Measurements from ENCODE around the gene OTULIN.

OTULIN gene

DNA sequence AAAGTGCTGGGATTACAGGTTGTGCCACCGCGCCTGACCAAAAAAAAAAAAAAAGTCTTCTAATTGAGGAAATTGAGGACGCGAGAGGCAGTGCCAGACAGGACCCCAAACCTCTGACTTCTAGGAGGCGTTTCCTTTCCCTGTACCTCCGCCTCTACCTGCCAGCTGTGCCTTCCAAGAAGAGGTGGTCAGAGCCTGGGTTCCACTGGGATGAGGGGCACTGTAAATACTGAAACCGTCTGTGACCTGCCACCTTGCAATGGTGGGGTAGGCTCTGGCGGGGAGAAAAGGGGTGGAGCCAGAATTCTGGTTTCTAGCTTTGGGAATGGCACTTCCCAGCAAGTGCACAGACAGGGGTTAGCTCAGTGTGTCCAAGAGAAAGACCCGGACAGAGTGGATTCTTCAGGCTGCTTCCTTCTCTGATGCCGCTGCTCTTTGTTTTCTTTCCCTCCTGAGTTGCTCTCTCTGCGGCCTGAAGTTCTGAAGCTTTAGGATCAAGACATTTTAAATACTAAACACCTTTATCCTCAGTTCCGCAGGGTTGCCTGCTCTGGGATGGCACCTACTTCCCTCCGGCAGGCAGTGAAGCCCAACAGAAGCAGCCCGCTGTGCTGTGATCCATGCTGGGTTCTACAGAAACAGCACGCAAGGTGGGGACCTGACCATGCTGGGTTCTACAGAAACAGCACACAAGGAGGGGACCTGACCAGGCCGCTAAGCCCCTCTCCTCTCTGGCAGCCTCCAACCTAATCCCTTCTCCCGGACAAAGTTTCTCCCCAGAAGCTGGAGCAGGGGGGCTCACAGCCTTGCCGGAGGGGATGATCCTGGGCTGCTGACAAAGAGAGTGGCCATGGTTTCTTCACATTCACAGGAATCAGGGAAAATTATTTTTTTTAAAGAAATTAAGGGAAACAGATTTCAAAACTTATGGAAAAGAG is 65.2 kb downstream of the OTULIN start:
- Histone ChIP-seq H3K4me1 (ENCODE audit: control insufficient read depth, insufficient read depth, low read length) (peaks cover 6% of the 10 kb centered on the region), H3K4me3 (ENCODE audit: low read length) (no peak overlapping the region), H3K27me3 (ENCODE audit: control insufficient read depth, insufficient read depth, low read length) (no peaks in the 10 kb centered on the region), H3K9ac (ENCODE audit: low read length) (no peak overlapping the region), H3K36me3 (ENCODE audit: control insufficient read depth, insufficient read depth, low read length) (no peaks in the 10 kb centered on the region), H3K9me3 (ENCODE audit: control insufficient read depth, low read length) (no peaks in the 10 kb centered on the region)

GRCh38 chr5:14730466-14730865 is 65.9 kb downstream of the OTULIN start:
- Histone ChIP-seq H3K27me3 (ENCODE audit: control insufficient read depth, insufficient read depth, low read length) (no peaks in the 10 kb centered on the region), H3K4me3 (ENCODE audit: low read length) (no peak overlapping the region), H3K9me3 (ENCODE audit: control insufficient read depth, low read length) (no peaks in the 10 kb centered on the region), H3K4me1 (ENCODE audit: control insufficient read depth, insufficient read depth, low read length) (peaks cover 6% of the 10 kb centered on the region), H3K9ac (ENCODE audit: low read length) (no peak overlapping the region), H3K36me3 (ENCODE audit: control insufficient read depth, insufficient read depth, low read length) (no peaks in the 10 kb centered on the region)

GRCh38 chr5:14730881-14731280 is 66.4 kb downstream of the OTULIN start:
- no peaks in the 10 kb centered on the region for H3K9me3 ChIP-seq (ENCODE audit: control insufficient read depth, low read length)
- no peak overlapping the region for H3K4me3 ChIP-seq (ENCODE audit: low read length)
- H3K4me1 ChIP-seq (ENCODE audit: control insufficient read depth, insufficient read depth, low read length): peaks cover 6% of the 10 kb centered on the region
- no peaks in the 10 kb centered on the region for H3K36me3 ChIP-seq (ENCODE audit: control insufficient read depth, insufficient read depth, low read length)
- H3K27me3 ChIP-seq (ENCODE audit: control insufficient read depth, insufficient read depth, low read length): no peaks in the 10 kb centered on the region
- no peak overlapping the region for H3K9ac ChIP-seq (ENCODE audit: low read length)

GRCh38 chr5:14732991-14733390 is 68.5 kb downstream of the OTULIN start:
- Histone ChIP-seq H3K9ac (ENCODE audit: low read length) (no peak overlapping the region), H3K27me3 (ENCODE audit: control insufficient read depth, insufficient read depth, low read length) (no peaks in the 10 kb centered on the region), H3K4me3 (ENCODE audit: low read length) (no peak overlapping the region), H3K9me3 (ENCODE audit: control insufficient read depth, low read length) (no peaks in the 10 kb centered on the region), H3K4me1 (ENCODE audit: control insufficient read depth, insufficient read depth, low read length) (peaks cover 6% of the 10 kb centered on the region), H3K36me3 (ENCODE audit: control insufficient read depth, insufficient read depth, low read length) (no peaks in the 10 kb centered on the region)

GRCh38 chr5:14733661-14734060 is 69.1 kb downstream of the OTULIN start:
- Histone ChIP-seq H3K27me3 (ENCODE audit: control insufficient read depth, insufficient read depth, low read length) (no peaks in the 10 kb centered on the region), H3K4me3 (ENCODE audit: low read length) (no peak overlapping the region), H3K9me3 (ENCODE audit: control insufficient read depth, low read length) (no peaks in the 10 kb centered on the region), H3K36me3 (ENCODE audit: control insufficient read depth, insufficient read depth, low read length) (no peaks in the 10 kb centered on the region), H3K4me1 (ENCODE audit: control insufficient read depth, insufficient read depth, low read length) (peaks cover under 1% of the 10 kb centered on the region), H3K9ac (ENCODE audit: low read length) (no peak overlapping the region)

- Histone ChIP-seq H3K27me3 (ENCODE audit: control insufficient read depth, insufficient read depth, low read length) (no peaks in the 10 kb centered on the region), H3K4me1 (ENCODE audit: control insufficient read depth, insufficient read depth, low read length) (no peaks in the 10 kb centered on the region), H3K4me3 (ENCODE audit: low read length) (no peak overlapping the region), H3K36me3 (ENCODE audit: control insufficient read depth, insufficient read depth, low read length) (no peaks in the 10 kb centered on the region), H3K9me3 (ENCODE audit: control insufficient read depth, low read length) (no peaks in the 10 kb centered on the region), H3K9ac (ENCODE audit: low read length) (no peak overlapping the region)
Measured at GRCh38 chr5:14734396-14734795, 69.9 kb downstream of the OTULIN start.

DNA sequence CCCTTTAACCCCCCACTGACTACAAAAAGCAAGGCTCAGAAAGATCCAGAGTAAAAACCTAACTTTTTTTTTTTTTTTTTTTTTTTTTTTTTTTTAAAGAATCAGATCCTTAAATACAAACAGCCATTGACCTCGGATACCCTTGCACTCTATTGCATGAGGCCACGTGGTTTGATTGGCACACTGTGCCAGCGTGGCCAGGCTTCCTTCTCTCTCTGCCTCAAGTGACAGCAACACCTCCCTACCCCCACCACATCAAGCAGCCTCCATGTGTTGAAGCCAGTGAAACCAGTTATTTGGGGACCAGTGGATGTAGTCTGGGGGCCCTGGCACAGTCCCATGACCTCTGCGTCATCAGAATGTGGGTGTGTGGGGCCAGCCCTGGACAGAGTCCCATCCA is 71.4 kb downstream of the OTULIN start:
- Histone ChIP-seq H3K9me3 (ENCODE audit: control insufficient read depth, low read length) (no peaks in the 10 kb centered on the region), H3K27me3 (ENCODE audit: control insufficient read depth, insufficient read depth, low read length) (no peaks in the 10 kb centered on the region), H3K36me3 (ENCODE audit: control insufficient read depth, insufficient read depth, low read length) (no peaks in the 10 kb centered on the region), H3K4me3 (ENCODE audit: low read length) (no peak overlapping the region), H3K4me1 (ENCODE audit: control insufficient read depth, insufficient read depth, low read length) (no peaks in the 10 kb centered on the region), H3K9ac (ENCODE audit: low read length) (no peak overlapping the region)

DNA sequence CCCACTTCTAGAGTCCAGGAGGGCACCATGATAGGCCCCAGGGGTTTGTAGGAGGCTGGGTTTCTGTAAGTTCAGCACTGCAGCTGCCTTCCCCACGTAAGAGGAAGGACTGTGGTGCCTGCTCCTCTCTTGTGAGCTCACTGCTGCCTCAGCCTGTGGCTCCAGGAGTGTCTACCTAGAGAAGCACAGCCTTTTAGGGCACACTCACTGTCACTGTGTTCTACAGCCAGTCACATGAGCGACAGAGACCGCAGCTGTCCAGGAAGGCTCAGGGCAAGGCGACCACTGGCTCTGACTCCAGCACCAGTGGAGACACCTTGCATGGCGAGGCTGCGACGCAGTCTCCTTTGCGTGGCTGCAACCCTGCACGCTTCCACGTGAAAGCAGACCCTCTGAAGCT is 72.8 kb downstream of the OTULIN start:
- Histone ChIP-seq H3K9me3 (ENCODE audit: control insufficient read depth, low read length) (no peaks in the 10 kb centered on the region), H3K4me3 (ENCODE audit: low read length) (no peak overlapping the region), H3K4me1 (ENCODE audit: control insufficient read depth, insufficient read depth, low read length) (no peaks in the 10 kb centered on the region), H3K36me3 (ENCODE audit: control insufficient read depth, insufficient read depth, low read length) (no peaks in the 10 kb centered on the region), H3K9ac (ENCODE audit: low read length) (no peak overlapping the region), H3K27me3 (ENCODE audit: control insufficient read depth, insufficient read depth, low read length) (no peaks in the 10 kb centered on the region)

GRCh38 chr5:14738050-14738449 is 73.5 kb downstream of the OTULIN start:
- no peak overlapping the region for H3K4me3 ChIP-seq (ENCODE audit: low read length)
- H3K9me3 ChIP-seq (ENCODE audit: control insufficient read depth, low read length): no peaks in the 10 kb centered on the region
- no peaks in the 10 kb centered on the region for H3K36me3 ChIP-seq (ENCODE audit: control insufficient read depth, insufficient read depth, low read length)
- no peaks in the 10 kb centered on the region for H3K27me3 ChIP-seq (ENCODE audit: control insufficient read depth, insufficient read depth, low read length)
- H3K9ac ChIP-seq (ENCODE audit: low read length): no peak overlapping the region
- H3K4me1 ChIP-seq (ENCODE audit: control insufficient read depth, insufficient read depth, low read length): no peaks in the 10 kb centered on the region

DNA sequence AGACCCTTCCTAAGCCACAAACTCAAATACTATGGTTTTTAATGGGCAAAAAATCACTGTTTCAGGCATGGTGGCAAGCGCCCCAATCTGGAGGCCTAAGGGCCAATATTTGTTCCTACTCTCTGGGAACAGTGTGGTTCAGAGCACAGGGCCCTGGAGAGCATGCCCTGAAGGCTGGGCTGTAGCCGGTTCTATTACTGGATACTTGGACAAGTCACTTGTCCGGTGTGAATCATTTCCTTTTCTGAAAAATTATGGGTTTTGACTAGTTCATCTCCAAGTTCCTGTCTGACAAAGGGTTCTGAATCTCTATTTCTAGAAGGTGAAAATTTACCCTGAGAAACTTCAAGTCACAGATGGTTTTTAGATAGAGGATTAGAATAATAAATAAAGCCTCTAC is 75.0 kb downstream of the OTULIN start:
- H3K4me1 ChIP-seq (ENCODE audit: control insufficient read depth, insufficient read depth, low read length): no peaks in the 10 kb centered on the region

DNA sequence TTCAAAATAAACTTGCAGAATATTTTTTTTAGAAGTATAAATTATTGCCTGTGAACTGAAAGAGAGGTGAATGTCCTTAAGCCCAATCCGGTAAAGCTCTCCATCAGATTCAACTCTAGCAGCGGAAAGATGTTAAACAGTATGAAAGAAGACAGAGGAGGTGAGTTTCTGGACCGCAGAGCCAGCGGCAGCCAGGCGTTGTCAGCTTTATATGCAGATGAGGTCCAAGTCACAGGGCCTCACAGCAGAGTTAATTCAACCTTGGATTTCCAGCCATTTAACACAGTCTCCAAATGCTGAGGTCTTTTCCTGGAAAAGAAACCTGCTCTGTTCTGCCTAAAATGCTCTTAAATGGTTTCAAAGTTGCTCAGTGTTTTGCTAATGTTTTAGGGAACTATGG is 75.5 kb downstream of the OTULIN start:
- Histone ChIP-seq H3K4me3 (ENCODE audit: low read length) (no peak overlapping the region), H3K9me3 (ENCODE audit: control insufficient read depth, low read length) (no peaks in the 10 kb centered on the region), H3K27me3 (ENCODE audit: control insufficient read depth, insufficient read depth, low read length) (no peaks in the 10 kb centered on the region), H3K4me1 (ENCODE audit: control insufficient read depth, insufficient read depth, low read length) (no peaks in the 10 kb centered on the region), H3K9ac (ENCODE audit: low read length) (no peak overlapping the region), H3K36me3 (ENCODE audit: control insufficient read depth, insufficient read depth, low read length) (no peaks in the 10 kb centered on the region)

More for the DNA sequence above, 75.0 kb downstream of the OTULIN start:
- no peaks in the 10 kb centered on the region for H3K9me3 ChIP-seq (ENCODE audit: control insufficient read depth, low read length)
- no peak overlapping the region for H3K4me3 ChIP-seq (ENCODE audit: low read length)
- no peaks in the 10 kb centered on the region for H3K36me3 ChIP-seq (ENCODE audit: control insufficient read depth, insufficient read depth, low read length)
- H3K27me3 ChIP-seq (ENCODE audit: control insufficient read depth, insufficient read depth, low read length): no peaks in the 10 kb centered on the region
- no peak overlapping the region for H3K9ac ChIP-seq (ENCODE audit: low read length)

DNA sequence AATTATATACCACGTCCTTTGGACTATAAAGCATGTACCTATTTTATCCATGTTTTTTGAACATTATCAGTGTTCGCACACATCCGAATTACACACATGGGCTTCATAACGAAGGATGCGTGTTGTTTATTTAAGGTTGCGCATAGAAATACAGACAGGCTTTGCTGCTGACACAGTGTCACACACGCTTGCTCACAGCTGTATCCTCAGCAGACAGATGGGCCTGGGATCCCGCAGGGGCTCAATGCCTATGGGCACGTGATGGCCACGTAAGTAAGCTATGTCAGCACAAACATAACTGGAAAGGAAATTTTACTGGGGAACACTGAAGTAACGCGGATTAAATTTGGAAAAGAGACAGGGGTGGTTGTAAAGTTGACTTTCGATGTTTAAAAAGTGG is 76.6 kb downstream of the OTULIN start:
- Histone ChIP-seq H3K27me3 (ENCODE audit: control insufficient read depth, insufficient read depth, low read length) (no peaks in the 10 kb centered on the region), H3K9ac (ENCODE audit: low read length) (no peak overlapping the region), H3K4me3 (ENCODE audit: low read length) (no peak overlapping the region), H3K4me1 (ENCODE audit: control insufficient read depth, insufficient read depth, low read length) (no peaks in the 10 kb centered on the region), H3K36me3 (ENCODE audit: control insufficient read depth, insufficient read depth, low read length) (no peaks in the 10 kb centered on the region), H3K9me3 (ENCODE audit: control insufficient read depth, low read length) (no peaks in the 10 kb centered on the region)
